ENCODE results near the gene HOGA1. TPM values are rescaled to one million over a fixed set of nuclear protein-coding genes. Genes with fewer than 3 reads are reported as not detected.
"Not testable (repeated sequence)": the region's sequence is repeated elsewhere in the genome, so short reads cannot be mapped to it uniquely, and the experiment has no call there.

HOGA1 gene
- total RNA-seq, 8 experiments from 2014 or later = 0.27 to 11.5 (median 1.7) TPM

- Histone ChIP-seq H3K4me3 (no peak overlapping the region), H3K27ac (no peak overlapping the region), H3K4me1 (replicated peaks in 1 of 2) (no peaks in the 10 kb centered on the region)
- WGBS, 10 experiments = 53 to 100% (median 71%) methylated on average over 2 to 3 of the region's 4 CpGs; no CpG with 5 or more reads in 5 of the 10 experiments
- in situ Hi-C loops (cut with MboI; ENCODE audit: low pct_unique_long_range_greater_than_20kb in 2 of 9, low sequenced_read_pairs in 9 of 9, unreplicated experiment in 9 of 9) = loop anchor here in 1 of 9 experiments (25.0 kb wide), 1 partner anchor 112 kb away; no protein-coding TSS in a partner anchor
- peak in 4 of 8 experiments; percentile 41 to 86 (median 76) for ATAC-seq (replicated peaks in 6 of 8)
Measured at GRCh38 chr10:97574374-97575126, 9.6 kb upstream of the HOGA1 start.

GRCh38 chr10:97575127-97575668 is 9.0 kb upstream of the HOGA1 start:
- Histone ChIP-seq H3K4me3 (no peak overlapping the region), H3K4me1 (replicated peaks in 1 of 2) (no peaks in the 10 kb centered on the region), H3K27ac (no peak overlapping the region)
- WGBS, 10 experiments = 60 to 100% (median 80%) methylated on average over 1 to 4 of the region's 6 CpGs; no CpG with 5 or more reads in 3 of the 10 experiments
- peak in 3 of 8 experiments; percentile 43 to 50 (median 44) for ATAC-seq (replicated peaks in 6 of 8)
- in situ Hi-C loops (cut with MboI; ENCODE audit: low pct_unique_long_range_greater_than_20kb in 2 of 9, low sequenced_read_pairs in 9 of 9, unreplicated experiment in 9 of 9) = no loop called here

- H3K4me1 ChIP-seq (replicated peaks in 1 of 2); H3K27ac ChIP-seq; in situ Hi-C loops (cut with MboI; ENCODE audit: low pct_unique_long_range_greater_than_20kb in 2 of 9, low sequenced_read_pairs in 9 of 9, unreplicated experiment in 9 of 9); ATAC-seq (replicated peaks in 6 of 8); H3K4me3 ChIP-seq: not testable (repeated sequence)
- WGBS, 10 experiments = 40 to 60% (median 50%) methylated on average over 1 to 5 of the region's 5 CpGs; no CpG with 5 or more reads in 1 of the 10 experiments
Measured at GRCh38 chr10:97576487-97576886, 7.7 kb upstream of the HOGA1 start.

GRCh38 chr10:97577701-97578100 is 6.5 kb upstream of the HOGA1 start:
- in situ Hi-C loops (cut with MboI; ENCODE audit: low pct_unique_long_range_greater_than_20kb in 2 of 9, low sequenced_read_pairs in 9 of 9, unreplicated experiment in 9 of 9) = no loop called here
- H3K4me3 ChIP-seq = no peak overlapping the region
- WGBS, 10 experiments = 60 to 81% (median 70%) methylated on average over 2 to 7 of the region's 9 CpGs; no CpG with 5 or more reads in 7 of the 10 experiments
- no peak overlapping the region for H3K27ac ChIP-seq
- H3K4me1 ChIP-seq (replicated peaks in 1 of 2) = no peaks in the 10 kb centered on the region
- ATAC-seq (replicated peaks in 6 of 8) = no peak

- in situ Hi-C loops (cut with MboI; ENCODE audit: low pct_unique_long_range_greater_than_20kb in 2 of 9, low sequenced_read_pairs in 9 of 9, unreplicated experiment in 9 of 9) = no loop called here
- Histone ChIP-seq H3K27ac (no peak overlapping the region), H3K4me1 (replicated peaks in 1 of 2) (no peaks in the 10 kb centered on the region), H3K4me3 (no peak overlapping the region)
- whole genome bisulfite sequencing, 10 experiments = 39 to 95% (median 85%) methylated on average over 4 to 10 of the region's 40 CpGs; no CpG with 5 or more reads in 6 of the 10 experiments
- ATAC-seq (replicated peaks in 6 of 8) = no peak
Measured at GRCh38 chr10:97578171-97578844, 5.9 kb upstream of the HOGA1 start.

- no peak overlapping the region for H3K27ac ChIP-seq
- in situ Hi-C loops (cut with MboI; ENCODE audit: low pct_unique_long_range_greater_than_20kb in 2 of 9, low sequenced_read_pairs in 9 of 9, unreplicated experiment in 9 of 9) = no loop called here
- no peak for ATAC-seq (replicated peaks in 6 of 8)
- no peak overlapping the region for H3K4me3 ChIP-seq
- H3K4me1 ChIP-seq (replicated peaks in 1 of 2) = no peaks in the 10 kb centered on the region
- 40 to 93% (median 79%) methylated on average over 1 to 5 of the region's 9 CpGs; no CpG with 5 or more reads in 4 of the 10 experiments for WGBS, 10 experiments
Measured at GRCh38 chr10:97580421-97581367, 3.5 kb upstream of the HOGA1 start.

- H3K4me3 ChIP-seq = no peak overlapping the region
- in situ Hi-C loops (cut with MboI; ENCODE audit: low pct_unique_long_range_greater_than_20kb in 2 of 9, low sequenced_read_pairs in 9 of 9, unreplicated experiment in 9 of 9) = no loop called here
- H3K4me1 ChIP-seq (replicated peaks in 1 of 2) = no peaks in the 10 kb centered on the region
- H3K27ac ChIP-seq = no peak overlapping the region
- WGBS, 10 experiments = 85 to 100% (median 92%) methylated on average over 1 to 5 of the region's 8 CpGs; no CpG with 5 or more reads in 5 of the 10 experiments
- no peak for ATAC-seq (replicated peaks in 6 of 8)
Measured at GRCh38 chr10:97582169-97582568, 2.0 kb upstream of the HOGA1 start.

GRCh38 chr10:97583476-97583875 is 713 bp upstream of the HOGA1 start:
- Histone ChIP-seq H3K4me3 (no peak overlapping the region), H3K4me1 (replicated peaks in 1 of 2) (no peaks in the 10 kb centered on the region), H3K27ac (no peak overlapping the region)
- WGBS, 10 experiments = 80 to 100% (median 87%) methylated on average over 1 to 6 of the region's 13 CpGs; no CpG with 5 or more reads in 7 of the 10 experiments
- in situ Hi-C loops (cut with MboI; ENCODE audit: low pct_unique_long_range_greater_than_20kb in 2 of 9, low sequenced_read_pairs in 9 of 9, unreplicated experiment in 9 of 9) = no loop called here
- ATAC-seq (replicated peaks in 6 of 8) = no peak

- ATAC-seq (replicated peaks in 6 of 8) = no peak
- Histone ChIP-seq H3K27ac (no peak overlapping the region), H3K4me1 (replicated peaks in 1 of 2) (no peaks in the 10 kb centered on the region), H3K4me3 (no peak overlapping the region)
- in situ Hi-C loops (cut with MboI; ENCODE audit: low pct_unique_long_range_greater_than_20kb in 2 of 9, low sequenced_read_pairs in 9 of 9, unreplicated experiment in 9 of 9) = no loop called here
- 75 to 92% (median 86%) methylated on average over 2 to 3 of the region's 5 CpGs; no CpG with 5 or more reads in 6 of the 10 experiments for WGBS, 10 experiments
Measured at GRCh38 chr10:97584798-97585438, 729 bp downstream of the HOGA1 start.

- no peak overlapping the region for H3K4me3 ChIP-seq
- no peak for ATAC-seq (replicated peaks in 6 of 8)
- in situ Hi-C loops (cut with MboI; ENCODE audit: low pct_unique_long_range_greater_than_20kb in 2 of 9, low sequenced_read_pairs in 9 of 9, unreplicated experiment in 9 of 9) = no loop called here
- WGBS, 10 experiments = 85 to 100% (median 100%) methylated on average over 1 to 5 of the region's 5 CpGs; no CpG with 5 or more reads in 4 of the 10 experiments
- no peak overlapping the region for H3K27ac ChIP-seq
- no peaks in the 10 kb centered on the region for H3K4me1 ChIP-seq (replicated peaks in 1 of 2)
Measured at GRCh38 chr10:97585439-97585811, 1.2 kb downstream of the HOGA1 start.

GRCh38 chr10:97587183-97587582 is 3.0 kb downstream of the HOGA1 start:
- 80 to 100% (median 100%) methylated on average over 1 to 2 of the region's 2 CpGs; no CpG with 5 or more reads in 6 of the 10 experiments for WGBS, 10 experiments
- no peak overlapping the region for H3K27ac ChIP-seq
- in situ Hi-C loops (cut with MboI; ENCODE audit: low pct_unique_long_range_greater_than_20kb in 2 of 9, low sequenced_read_pairs in 9 of 9, unreplicated experiment in 9 of 9) = no loop called here
- no peak for ATAC-seq (replicated peaks in 6 of 8)
- no peaks in the 10 kb centered on the region for H3K4me1 ChIP-seq (replicated peaks in 1 of 2)
- no peak overlapping the region for H3K4me3 ChIP-seq

- Histone ChIP-seq H3K4me3 (no peak within 1 kb of the TSS), H3K4me1 (replicated peaks in 1 of 2) (no peaks in the 10 kb centered on the region), H3K27ac (no peak within 1 kb of the TSS)
- ATAC-seq (replicated peaks in 6 of 8) = no peak
- 80% methylated on average over 1 of the region's 3 CpGs; no CpG with 5 or more reads in 9 of the 10 experiments for WGBS, 10 experiments
- in situ Hi-C loops (cut with MboI; ENCODE audit: low pct_unique_long_range_greater_than_20kb in 2 of 9, low sequenced_read_pairs in 9 of 9, unreplicated experiment in 9 of 9) = no loop called here
Measured at GRCh38 chr10:97589479-97589878, 5.3 kb downstream of the HOGA1 start, which contains the start of gene C10orf62. C10orf62 (plus strand) TSS chr10:97589721; CDS start chr10:97589898, 177 bp downstream.
